Osteocyte (in vitro differentiated cells): ENCODE measurements around the gene FRMD1. TPM values are rescaled to one million over a fixed set of nuclear protein-coding genes. Genes with fewer than 3 reads are reported as not detected.

Experiments used
- DNase-seq: peaks from one replicate; pipeline ENCODE4 v3.0.0; 2021; ENCODE audit warnings: mixed read lengths; ENCODE audit not compliant: unreplicated experiment; ENCODE audit errors: extremely low spot score
- H3K27ac Mint-ChIP-seq: one replicate; pipeline ENCODE4 v1.8.0; 2021; ENCODE audit warnings: mild to moderate bottlenecking, mixed read lengths; ENCODE audit not compliant: unreplicated experiment
- H3K27me3 Mint-ChIP-seq: one replicate; pipeline ENCODE4 v1.8.0; 2021; ENCODE audit warnings: mixed read lengths; ENCODE audit not compliant: unreplicated experiment
- H3K36me3 Mint-ChIP-seq: one replicate; pipeline ENCODE4 v1.8.0; 2021; ENCODE audit warnings: mixed read lengths; ENCODE audit not compliant: unreplicated experiment
- H3K4me1 Mint-ChIP-seq: one replicate; pipeline ENCODE4 v1.8.0; 2021; ENCODE audit warnings: mixed read lengths; ENCODE audit not compliant: unreplicated experiment
- H3K4me3 Mint-ChIP-seq: one replicate; pipeline ENCODE4 v1.8.0; 2021; ENCODE audit warnings: mild to moderate bottlenecking, moderate library complexity, mixed read lengths; ENCODE audit not compliant: unreplicated experiment
- H3K9me3 Mint-ChIP-seq: one replicate; pipeline ENCODE4 v1.8.0; 2021; ENCODE audit warnings: mixed read lengths; ENCODE audit not compliant: unreplicated experiment
- total RNA-seq: library from RNA; stranded (reverse); gene quantifications from 2 replicates; pipeline ENCODE4 v1.2.1, GENCODE V29; 2021
- TF ChIP-seq, protein P1 (sequence below): fragments of 200-600 bp; sonication (generic); IDR thresholded peaks from 2 replicates; pipeline ENCODE4 v1.5.0; 2021; ENCODE audit warnings: antibody characterized with exemption, mild to moderate bottlenecking, moderate library complexity

FRMD1 gene
- total RNA-seq, 1 donor from 2014 or later, result 0.05 TPM

DNA sequence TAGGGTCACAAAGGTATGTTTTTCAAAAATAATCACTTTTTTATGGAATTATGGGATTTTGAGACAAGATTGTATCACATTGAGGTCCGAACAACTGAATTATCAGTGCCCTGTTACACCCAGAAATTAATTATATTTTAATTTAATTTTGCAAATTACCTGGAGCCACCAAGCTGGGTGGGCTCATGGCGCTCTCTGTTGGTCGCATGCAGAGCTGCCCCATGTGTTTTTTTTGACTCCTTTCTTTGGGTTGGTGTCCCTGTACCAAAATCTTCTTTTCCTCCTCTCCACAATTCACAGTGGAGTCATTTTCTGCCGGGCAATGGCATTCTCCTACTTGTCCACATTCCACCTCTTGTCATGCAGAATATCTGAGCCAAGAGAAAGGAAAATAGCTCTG lies 38.9 kb upstream of the FRMD1 start:
- no peak for DNase-seq
- peaks cover 8% of the 10 kb centered on the region for H3K9me3 Mint-ChIP-seq
- no peaks in the 10 kb centered on the region for H3K36me3 Mint-ChIP-seq
- TF ChIP-seq, protein P1, sequence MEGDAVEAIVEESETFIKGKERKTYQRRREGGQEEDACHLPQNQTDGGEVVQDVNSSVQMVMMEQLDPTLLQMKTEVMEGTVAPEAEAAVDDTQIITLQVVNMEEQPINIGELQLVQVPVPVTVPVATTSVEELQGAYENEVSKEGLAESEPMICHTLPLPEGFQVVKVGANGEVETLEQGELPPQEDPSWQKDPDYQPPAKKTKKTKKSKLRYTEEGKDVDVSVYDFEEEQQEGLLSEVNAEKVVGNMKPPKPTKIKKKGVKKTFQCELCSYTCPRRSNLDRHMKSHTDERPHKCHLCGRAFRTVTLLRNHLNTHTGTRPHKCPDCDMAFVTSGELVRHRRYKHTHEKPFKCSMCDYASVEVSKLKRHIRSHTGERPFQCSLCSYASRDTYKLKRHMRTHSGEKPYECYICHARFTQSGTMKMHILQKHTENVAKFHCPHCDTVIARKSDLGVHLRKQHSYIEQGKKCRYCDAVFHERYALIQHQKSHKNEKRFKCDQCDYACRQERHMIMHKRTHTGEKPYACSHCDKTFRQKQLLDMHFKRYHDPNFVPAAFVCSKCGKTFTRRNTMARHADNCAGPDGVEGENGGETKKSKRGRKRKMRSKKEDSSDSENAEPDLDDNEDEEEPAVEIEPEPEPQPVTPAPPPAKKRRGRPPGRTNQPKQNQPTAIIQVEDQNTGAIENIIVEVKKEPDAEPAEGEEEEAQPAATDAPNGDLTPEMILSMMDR, result peak; percentile 53
- H3K27ac Mint-ChIP-seq, result no peak overlapping the region
- peaks cover 4% of the 10 kb centered on the region for H3K4me1 Mint-ChIP-seq
- H3K4me3 Mint-ChIP-seq, result no peak overlapping the region
- no peaks in the 10 kb centered on the region for H3K27me3 Mint-ChIP-seq

DNA sequence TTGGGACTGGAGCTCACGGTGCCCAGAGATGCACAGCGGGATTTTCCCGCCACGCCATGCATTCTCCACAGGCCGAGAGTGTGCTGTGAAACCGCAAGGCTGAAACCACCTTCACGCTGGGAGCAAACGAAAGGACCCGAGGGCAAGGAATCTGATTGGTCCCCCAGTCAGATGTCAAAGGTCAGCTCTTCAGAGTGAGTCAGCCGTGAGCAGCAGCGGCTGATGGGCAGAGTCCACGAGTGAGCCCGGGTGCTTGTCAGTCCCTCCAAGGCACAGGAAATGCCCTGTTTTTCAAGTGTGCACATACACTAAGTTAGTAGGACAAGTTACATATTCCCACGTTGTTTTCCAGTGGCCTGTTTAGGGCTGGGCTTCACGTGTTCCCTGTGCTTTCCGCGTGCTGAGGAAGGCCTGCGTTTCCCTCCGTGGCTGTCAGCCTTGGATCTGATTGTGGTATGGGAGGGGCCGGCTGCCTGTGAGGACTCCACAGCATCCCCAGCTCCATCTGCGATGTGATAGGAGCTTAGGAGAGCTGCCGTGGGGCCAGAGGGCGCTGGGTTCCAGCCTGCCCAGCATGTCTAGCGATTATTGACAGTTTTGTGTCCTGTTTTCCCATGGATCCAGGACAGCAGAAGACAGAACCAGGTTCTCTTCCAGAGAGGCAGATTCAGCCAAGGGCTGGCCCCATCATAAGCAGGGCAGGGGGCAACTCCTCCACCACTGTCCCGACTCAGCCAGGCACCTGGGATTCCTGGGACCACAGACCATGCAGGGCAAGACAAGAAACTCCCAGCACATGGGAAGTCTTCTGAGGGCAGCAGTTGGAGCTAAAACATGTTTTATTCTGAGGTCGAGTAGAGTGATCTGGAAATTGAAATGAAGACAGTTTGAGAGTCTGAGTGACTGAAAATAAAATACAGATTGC lies 38.2 kb upstream of the FRMD1 start:
- DNase-seq, result peak; percentile 68
- H3K27me3 Mint-ChIP-seq, result no peaks in the 10 kb centered on the region
- peaks cover 8% of the 10 kb centered on the region for H3K9me3 Mint-ChIP-seq
- no peak overlapping the region for H3K4me3 Mint-ChIP-seq
- H3K4me1 Mint-ChIP-seq, result peaks cover 4% of the 10 kb centered on the region
- TF ChIP-seq, protein P1, result no peak
- H3K36me3 Mint-ChIP-seq, result no peaks in the 10 kb centered on the region
- H3K27ac Mint-ChIP-seq, result no peak overlapping the region

DNA sequence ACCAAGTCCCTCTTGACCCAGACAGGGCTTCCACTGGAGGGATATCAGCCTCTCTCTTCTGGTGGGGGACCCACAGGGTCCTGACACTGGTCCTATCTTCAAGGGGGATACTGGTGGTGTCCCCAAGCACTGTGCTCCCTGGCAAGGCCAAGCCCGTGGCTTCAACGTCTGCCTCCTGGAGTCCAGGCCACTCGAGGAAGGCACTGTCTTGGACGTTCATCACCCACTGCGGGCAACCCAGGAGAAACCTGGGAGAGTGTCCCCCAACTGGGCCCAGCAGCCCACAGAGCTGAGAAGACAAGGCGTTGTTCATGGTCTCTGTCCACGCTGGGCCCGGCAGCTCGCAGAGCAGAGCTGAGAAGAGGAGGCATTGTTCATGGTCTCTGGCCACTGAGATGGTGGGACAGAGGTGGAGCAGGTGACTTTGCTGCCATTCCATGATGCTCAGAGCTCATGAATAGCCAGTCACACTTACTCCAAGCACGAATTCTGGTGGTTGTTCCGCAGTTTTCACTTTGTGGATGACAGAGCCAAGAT lies 37.5 kb upstream of the FRMD1 start:
- no peaks in the 10 kb centered on the region for H3K27me3 Mint-ChIP-seq
- no peaks in the 10 kb centered on the region for H3K36me3 Mint-ChIP-seq
- no peak overlapping the region for H3K4me3 Mint-ChIP-seq
- peaks cover 8% of the 10 kb centered on the region for H3K9me3 Mint-ChIP-seq
- DNase-seq, result no peak
- TF ChIP-seq, protein P1, result no peak
- H3K27ac Mint-ChIP-seq, result no peak overlapping the region
- peaks cover 4% of the 10 kb centered on the region for H3K4me1 Mint-ChIP-seq

DNA sequence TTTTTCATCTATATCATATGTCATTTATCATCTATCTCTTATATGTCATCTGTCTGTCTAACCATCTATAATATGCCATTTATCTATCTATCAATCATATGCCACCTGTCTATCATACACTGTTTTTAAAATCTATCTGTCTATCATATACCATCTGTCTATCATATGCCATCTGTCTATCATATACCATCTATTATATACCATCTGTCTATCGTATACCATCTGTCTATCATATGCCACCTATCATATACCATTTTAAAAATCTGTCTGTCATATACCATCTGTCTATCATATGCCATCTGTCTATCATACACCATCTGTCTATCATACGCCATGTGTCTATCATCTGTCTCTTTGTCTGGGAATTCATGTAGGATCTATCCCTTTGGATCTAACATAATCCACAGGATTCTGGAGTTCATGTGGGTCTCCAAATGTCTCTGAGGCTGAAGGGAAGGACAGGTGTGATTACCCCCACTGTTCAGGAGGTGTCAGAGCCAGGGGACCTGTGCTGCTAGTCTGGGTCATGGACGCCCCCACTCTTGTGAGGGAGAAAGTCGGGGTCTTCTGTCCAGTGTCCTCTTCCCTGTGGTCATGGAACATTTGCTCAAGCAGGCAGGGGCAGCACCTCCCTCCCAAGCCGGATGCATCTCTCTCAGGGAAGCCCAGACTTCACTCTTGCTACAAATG lies 36.9 kb upstream of the FRMD1 start:
- Mint-ChIP-seq H3K4me1 (peaks cover 4% of the 10 kb centered on the region), H3K27ac (no peak overlapping the region), H3K4me3 (no peak overlapping the region), H3K36me3 (no peaks in the 10 kb centered on the region), H3K27me3 (no peaks in the 10 kb centered on the region), H3K9me3 (peaks cover 11% of the 10 kb centered on the region)
- no peak for DNase-seq
- TF ChIP-seq, protein P1, result no peak

DNA sequence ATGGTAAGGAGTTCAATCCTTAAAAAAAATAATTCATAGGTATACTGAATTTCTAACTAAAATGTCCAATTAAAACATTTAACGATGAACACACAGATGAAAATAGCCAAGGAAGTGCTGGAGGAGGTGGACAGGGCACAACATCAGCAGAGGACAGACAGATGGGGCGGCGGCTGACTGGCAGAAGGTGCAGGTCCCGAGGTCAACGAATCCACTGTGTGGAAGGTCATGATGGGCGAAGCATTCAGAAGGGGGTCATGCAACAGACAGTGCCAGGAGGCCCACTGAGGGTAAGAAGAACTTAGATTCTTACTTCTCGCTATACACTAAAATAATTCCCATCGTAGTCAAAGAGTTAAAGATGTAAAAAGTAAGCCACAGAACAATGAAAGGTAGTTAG lies 34.2 kb upstream of the FRMD1 start:
- Mint-ChIP-seq H3K9me3 (peaks cover 12% of the 10 kb centered on the region), H3K4me1 (peaks cover 5% of the 10 kb centered on the region), H3K4me3 (no peak overlapping the region), H3K27me3 (no peaks in the 10 kb centered on the region), H3K36me3 (no peaks in the 10 kb centered on the region), H3K27ac (no peak overlapping the region)
- TF ChIP-seq, protein P1, result no peak
- no peak for DNase-seq
